B cell (primary cell): ENCODE results near the gene NPVF.

Source experiments
- EZH2 ChIP-seq: IDR thresholded peaks from 2 replicates; pipeline ENCODE4 v1.6.1; 2012; ENCODE audit warnings: borderline replicate concordance, low read depth, mild to moderate bottlenecking, moderate library complexity, low read length; ENCODE audit not compliant: insufficient read depth, poor library complexity, severe bottlenecking
- TF ChIP-seq, protein P1 (sequence below): fragments of 200-600 bp; IDR thresholded peaks from one replicate; pipeline ENCODE4 v1.8.0; 2022; ENCODE audit warnings: antibody characterized with exemption, mild to moderate bottlenecking

DNA sequence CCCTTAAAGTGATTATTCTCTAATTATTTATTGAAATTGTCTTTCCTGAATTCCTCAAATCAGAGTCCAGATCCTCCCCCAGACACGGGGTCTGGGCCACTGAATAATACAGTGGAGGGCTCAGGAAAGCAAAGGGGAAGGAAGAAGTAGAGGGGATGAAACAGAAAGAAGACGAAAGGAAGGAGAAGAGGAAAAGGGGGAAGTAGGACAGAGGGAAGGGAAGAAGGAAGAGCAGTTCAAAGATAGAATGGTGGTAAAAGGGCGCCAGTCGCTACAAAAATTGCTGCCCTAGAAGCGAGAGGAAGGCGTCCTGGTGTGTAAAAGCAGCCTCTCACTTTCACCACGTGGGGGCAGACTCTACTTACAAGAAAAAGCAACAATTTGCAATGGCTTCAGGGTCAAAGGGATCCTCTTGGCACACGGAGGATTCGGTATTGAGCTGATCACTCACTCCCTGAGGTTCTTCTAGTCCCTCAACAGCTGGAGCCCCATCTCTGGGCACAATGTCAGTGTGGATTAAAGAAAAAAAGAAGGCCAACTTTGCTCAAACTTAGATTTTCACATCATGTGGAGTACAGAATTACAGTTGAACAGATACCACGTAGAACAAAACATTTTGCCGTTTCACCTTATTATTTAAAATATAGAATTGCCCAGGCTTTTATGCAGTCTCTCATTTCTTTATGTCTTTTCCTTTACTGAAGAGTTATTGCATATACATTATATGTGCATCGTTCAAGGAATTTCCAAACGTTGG, 31.4 kb upstream of the NPVF start:
- TF ChIP-seq, protein P1, sequence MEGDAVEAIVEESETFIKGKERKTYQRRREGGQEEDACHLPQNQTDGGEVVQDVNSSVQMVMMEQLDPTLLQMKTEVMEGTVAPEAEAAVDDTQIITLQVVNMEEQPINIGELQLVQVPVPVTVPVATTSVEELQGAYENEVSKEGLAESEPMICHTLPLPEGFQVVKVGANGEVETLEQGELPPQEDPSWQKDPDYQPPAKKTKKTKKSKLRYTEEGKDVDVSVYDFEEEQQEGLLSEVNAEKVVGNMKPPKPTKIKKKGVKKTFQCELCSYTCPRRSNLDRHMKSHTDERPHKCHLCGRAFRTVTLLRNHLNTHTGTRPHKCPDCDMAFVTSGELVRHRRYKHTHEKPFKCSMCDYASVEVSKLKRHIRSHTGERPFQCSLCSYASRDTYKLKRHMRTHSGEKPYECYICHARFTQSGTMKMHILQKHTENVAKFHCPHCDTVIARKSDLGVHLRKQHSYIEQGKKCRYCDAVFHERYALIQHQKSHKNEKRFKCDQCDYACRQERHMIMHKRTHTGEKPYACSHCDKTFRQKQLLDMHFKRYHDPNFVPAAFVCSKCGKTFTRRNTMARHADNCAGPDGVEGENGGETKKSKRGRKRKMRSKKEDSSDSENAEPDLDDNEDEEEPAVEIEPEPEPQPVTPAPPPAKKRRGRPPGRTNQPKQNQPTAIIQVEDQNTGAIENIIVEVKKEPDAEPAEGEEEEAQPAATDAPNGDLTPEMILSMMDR = peak; percentile 76
- TF ChIP-seq EZH2 = no peak
